CD4-positive, alpha-beta T cell treated with Interleukin-12 subunit alpha and Interleukin-12 subunit beta, for 1 hour (primary cell): ENCODE data around the gene TRPM2.
"Not testable (repeated sequence)": the region's sequence is repeated elsewhere in the genome, so short reads cannot be mapped to it uniquely, and the experiment has no call there.

Experiments used
- DNase-seq: peaks from one replicate; pipeline ENCODE4 v3.0.0-alpha.2; 2020

Gene TRPM2

GRCh38 chr21:44335266-44336059 lies 18.0 kb upstream of the TRPM2 start:
- DNase-seq: no peak

GRCh38 chr21:44337449-44337848 lies 16.0 kb upstream of the TRPM2 start:
- no peak for DNase-seq

GRCh38 chr21:44337941-44338895 lies 15.2 kb upstream of the TRPM2 start:
- peak; percentile 47 for DNase-seq

GRCh38 chr21:44338971-44339910 lies 14.2 kb upstream of the TRPM2 start, which contains the start of gene CFAP410:
TSS of gene CFAP410 (minus strand) at chr21:44339390. CDS start at chr21:44339194, 196 bp downstream.
- peak; percentile 95 for DNase-seq

- not testable (repeated sequence) for DNase-seq
Measured at GRCh38 chr21:44341726-44342458, 11.5 kb upstream of the TRPM2 start.

GRCh38 chr21:44342981-44343380 lies 10.4 kb upstream of the TRPM2 start:
- DNase-seq: not testable (repeated sequence)

- no peak for DNase-seq
Measured at GRCh38 chr21:44344541-44345183, 8.8 kb upstream of the TRPM2 start.

GRCh38 chr21:44345495-44345894 lies 7.9 kb upstream of the TRPM2 start:
- DNase-seq: no peak

GRCh38 chr21:44347911-44348451 lies 5.4 kb upstream of the TRPM2 start:
- no peak for DNase-seq

DNA sequence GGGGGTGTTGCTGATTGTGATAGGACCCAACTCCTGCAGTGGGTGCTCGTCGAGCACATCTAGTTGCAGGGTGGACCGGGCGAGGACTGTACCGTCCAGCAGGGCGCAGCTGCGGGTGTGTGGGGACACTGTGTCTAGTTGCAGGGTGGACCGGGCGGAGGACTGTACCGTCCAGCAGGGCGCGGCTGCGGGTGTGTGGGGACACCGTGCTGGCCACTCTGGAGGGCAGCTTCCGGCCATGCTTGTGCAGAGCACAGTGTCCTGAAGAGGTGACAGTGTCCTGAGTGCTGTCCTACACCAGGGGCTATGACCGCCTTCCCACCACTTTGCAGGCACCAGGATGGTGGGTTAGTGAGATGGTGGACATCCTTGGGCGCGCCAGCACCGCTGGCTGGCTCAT lies 4.6 kb upstream of the TRPM2 start:
- no peak for DNase-seq

DNA sequence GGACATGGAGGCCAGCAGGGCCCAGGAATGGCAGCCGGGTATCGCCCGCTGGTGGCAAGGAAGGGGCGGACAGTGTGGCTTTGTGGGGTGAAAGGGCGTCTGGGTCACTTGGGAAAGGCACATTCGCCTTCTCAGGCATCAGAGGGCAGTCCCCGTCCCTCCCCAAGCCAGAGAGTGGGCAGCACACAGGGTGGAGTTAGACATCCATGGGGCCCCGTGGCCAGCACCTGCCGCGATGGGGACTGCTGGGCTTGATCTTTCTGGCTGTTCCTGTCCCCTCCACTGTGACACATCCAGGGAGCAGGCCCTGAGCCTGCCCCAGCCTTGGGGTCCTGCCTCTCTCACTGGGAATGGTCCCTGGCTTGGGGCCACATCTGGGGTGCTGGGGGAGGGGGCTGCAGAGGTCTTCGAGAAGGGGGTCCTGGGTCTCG lies 4.0 kb upstream of the TRPM2 start:
- DNase-seq: no peak

GRCh38 chr21:44349847-44350772 lies 3.3 kb upstream of the TRPM2 start:
- DNase-seq: no peak

DNA sequence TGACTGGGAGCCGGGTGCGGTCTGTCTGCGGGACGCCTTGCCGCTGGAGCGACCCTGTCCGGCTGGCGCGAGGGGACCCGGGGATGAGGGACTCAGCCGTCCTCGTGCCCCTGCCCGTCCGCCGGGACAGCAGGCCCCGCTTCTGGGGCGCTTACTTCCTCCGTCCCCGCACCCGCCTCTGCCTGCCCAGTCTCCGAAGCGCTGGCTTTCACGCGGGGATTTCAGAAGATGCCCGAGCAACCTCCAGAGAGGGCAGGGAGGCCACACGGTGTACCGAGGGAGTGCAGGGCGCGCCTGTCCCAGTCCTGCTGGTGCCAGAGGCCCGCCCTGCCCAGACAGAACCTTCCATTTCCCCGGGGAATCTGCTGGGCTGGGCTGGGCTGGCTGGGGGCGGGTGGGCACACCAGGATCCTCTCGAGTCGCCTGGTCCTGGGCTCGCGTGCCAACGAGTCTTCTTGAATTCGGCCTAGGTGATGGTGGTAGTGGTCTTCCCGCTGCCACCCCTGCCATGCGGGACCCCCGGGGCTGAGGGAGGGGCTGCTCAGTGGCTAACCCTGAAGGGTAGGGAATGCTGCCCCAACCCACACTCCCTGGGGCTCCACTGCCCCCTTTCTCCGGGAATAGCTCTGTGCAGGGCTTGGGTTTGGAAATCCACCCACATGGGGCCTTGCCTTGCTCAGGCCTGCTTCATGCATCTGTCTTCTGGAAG lies 2.5 kb upstream of the TRPM2 start:
- no peak for DNase-seq

GRCh38 chr21:44351535-44352252 lies 1.7 kb upstream of the TRPM2 start:
- no peak for DNase-seq

DNA sequence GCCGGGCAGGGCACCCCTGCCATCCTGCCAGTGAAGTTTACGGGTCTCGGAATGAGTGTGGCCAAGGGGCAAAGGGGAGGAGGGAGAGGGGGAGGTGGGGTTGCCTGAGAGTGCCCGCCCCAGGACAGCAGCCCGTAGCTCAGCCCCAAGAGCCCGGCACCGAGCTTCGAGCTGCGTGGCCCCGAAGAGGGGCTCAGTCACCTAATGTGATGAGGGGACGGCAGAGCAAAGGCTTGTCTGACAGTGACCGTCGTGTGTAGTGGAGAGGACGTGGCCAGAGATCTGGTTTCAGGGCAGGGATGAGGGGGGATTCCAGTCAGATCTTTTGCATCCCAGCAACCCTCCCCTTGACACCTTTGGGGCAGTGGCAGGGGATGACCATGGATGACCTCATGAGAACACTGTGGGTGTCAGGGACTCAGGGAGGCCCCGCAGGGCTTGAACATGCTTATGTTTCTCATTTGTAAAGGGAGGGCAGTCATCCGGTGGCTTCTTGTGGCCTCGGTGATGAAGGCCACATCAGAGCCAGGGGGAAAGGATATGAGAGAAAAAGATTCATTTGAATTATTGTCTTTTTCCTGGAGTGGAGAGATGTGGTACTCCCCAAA lies 1.1 kb upstream of the TRPM2 start:
- no peak for DNase-seq

DNA sequence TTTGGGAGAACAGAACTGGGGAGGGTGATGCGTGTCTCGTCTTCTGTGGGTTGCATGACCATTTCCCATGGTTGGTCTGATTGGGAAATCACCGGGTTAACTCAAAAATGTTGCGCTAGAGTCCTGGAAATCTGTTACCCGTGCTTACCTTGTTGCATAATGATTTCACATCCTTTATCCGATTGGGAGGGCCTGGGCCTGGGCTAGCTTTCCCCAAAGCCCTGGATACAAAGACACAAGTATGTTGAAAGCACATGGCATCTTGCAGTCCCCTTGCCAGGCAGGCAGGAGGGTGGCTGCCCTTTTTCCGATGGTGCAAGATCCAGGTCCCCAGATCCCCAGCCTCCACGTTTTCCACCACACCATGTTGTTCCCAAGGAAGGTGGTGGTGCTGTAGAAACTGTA lies 582 bp downstream of the TRPM2 start:
- no peak for DNase-seq

DNA sequence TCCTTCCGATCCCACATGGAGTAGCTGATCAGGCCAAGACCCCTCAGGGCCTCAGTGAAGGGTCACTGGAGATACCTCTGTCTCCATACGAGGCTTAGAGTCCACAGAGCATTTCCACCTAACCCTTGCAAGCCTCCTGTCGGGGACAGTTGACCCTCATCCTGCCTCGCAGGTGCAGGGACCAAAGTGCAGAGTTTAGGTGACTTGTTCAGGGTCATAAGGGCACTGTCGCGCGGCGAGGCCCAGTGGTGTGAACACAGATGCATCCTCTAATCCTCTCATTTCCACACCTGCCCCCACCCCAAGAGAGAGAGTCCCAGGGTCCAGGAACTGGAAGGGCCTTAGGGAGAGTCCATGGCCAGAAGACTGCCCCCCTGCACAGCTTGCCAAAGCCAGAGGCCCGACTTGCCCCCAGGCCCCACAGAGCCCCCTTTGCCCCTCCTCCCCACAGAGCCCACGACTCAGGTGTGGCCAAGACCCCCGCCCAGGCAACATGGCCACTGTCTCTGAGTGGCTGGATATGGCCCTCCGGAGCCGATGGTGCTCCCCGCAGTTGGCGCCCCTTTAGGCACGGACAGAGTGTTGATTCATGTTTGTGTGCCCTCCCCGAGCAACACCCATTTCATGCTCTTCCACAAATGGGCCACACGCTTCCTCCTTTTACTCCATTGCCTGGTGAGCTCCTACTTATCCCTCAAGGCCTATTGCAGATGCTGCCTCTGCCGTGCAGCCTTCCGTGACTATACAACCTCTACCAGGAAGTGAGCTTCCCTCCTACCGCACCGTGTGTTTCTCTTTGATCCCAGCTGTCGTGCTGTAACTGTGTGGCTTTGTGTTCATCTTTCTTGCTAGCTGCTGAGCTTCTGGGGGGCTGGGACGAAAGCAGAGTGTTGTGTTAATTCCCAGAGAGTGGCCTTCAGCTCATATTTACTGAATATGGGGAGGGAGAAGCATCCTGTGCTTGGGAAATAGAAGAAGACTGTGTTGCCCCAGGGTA lies 1.7 kb downstream of the TRPM2 start:
- DNase-seq: no peak
